DMS79 (cell line): ENCODE data around the gene RCN2.
A peak's percentile ranks its signal among the peaks of the same experiment; 100 is the strongest.
"Not testable (repeated sequence)": the region's sequence is repeated elsewhere in the genome, so short reads cannot be mapped to it uniquely, and the experiment has no call there.

Source experiments
- DNase-seq: peaks from one replicate; lab custom pipeline; 2025; lab: John Stamatoyannopoulos, UW

The RCN2 gene, protein sequence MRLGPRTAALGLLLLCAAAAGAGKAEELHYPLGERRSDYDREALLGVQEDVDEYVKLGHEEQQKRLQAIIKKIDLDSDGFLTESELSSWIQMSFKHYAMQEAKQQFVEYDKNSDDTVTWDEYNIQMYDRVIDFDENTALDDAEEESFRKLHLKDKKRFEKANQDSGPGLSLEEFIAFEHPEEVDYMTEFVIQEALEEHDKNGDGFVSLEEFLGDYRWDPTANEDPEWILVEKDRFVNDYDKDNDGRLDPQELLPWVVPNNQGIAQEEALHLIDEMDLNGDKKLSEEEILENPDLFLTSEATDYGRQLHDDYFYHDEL

DNA sequence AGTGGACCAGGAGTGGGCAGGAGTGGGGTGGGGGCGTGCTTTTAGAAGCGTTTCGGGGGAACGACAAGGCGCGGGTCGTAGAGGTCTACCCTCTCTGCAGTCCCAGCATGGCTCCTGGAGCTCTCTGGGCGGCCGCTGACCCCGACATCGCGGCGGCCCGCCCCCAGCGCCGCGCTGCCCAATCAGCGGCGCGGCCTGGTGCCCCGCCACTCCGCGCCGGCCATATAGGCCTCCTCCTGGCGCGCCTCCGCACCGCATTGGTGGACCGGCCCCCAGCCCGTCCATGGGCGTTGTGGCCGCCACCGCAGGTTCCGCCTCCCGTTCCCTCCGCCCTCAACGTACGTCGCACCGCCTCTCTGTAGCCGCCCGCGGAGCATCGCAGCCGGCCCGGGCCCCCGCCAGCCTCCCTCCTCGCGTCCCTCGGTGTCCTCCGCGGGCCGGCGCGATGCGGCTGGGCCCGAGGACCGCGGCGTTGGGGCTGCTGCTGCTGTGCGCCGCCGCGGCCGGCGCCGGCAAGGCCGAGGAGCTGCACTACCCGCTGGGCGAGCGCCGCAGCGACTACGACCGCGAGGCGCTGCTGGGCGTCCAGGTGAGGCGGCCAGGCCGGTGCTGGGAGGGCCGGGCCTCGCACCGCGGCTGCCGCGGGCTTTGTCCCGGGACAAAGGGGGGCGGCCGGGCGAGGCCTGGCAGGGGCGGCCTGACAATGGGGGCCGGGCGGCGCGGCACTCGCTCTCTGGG, at the start of gene RCN2:
Gene RCN2 (plus strand): TSS at position 353 of the 738 bp plus-strand sequence. CDS start 93 bp downstream, at position 446.
- DNase-seq, result peak; percentile 71

DNA sequence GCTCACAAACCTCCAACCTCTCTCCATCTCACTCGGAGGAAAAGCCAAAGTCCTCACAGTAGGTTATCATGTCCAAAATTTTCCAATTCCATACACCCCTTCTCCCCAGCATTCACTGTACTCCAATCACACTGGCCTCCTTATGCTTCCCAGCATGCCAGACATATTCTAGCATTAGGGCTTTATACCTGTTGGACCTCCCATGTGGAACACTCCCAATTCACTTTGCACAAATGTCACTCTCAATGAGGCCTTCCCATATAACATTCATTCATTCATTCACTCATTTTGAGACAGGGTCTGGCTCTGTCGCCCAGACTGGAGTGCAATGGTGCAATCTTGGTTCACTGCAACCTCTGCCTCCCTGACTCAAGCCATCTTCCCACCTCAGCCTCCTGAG, 46.3 kb upstream of the RCN2 start:
- DNase-seq, result no peak

DNA sequence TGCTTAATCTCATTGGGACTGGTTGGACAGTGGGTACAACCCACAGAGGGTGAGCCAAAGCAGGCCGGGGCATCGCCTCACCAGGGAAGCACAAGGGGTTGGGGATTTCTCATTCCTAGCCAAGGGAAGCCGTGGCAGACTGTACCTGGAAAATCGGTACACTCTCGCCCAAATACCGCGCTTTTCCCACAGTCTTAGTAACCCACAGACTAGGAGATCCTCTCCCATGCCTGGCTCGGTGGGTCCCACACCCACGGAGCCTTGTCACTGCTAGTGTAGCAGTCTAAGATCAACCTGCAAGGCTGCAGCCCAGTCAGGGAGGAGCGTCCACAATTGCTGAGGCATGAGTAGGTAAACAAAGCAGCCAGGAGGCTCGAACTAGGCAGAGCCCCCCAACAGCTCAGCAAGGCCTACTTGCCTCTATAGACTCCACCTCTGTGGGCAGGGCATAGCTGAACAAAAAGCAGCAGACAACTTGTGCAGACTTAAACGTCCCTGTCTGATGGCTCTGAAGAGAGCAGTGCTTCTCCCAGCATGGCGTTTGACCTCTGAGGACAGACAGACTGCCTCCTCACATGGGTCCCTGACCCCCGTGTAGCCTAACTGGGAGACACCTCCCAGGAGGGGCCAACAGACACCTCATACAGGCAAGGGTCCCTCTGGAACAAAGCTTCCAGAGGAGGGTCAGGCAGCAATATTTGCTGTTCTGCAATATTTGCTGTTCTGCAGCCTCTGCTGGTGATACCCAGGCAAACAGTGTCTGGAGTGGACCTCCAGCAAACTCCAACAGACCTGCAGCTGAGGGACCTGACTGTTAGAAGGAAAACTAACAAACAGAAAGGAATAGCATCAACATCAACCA, 44.0 kb upstream of the RCN2 start:
- not testable (repeated sequence) for DNase-seq

DNA sequence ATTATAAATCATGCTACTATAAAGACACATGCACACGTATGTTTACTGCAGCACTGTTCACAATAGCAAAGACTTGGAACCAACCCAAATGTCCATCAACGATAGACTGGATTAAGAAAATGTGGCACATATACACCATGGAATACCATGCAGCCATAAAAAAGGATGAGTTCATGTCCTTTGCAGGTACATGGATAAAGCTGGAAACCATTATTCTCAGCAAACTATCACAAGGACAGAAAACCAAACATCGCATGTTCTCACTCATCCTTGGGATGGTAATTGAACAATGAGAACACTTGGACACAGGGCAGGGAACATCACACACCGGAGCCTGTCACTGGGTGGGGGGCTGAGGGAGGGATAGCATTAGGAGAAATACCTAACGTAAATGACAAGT, 38.7 kb upstream of the RCN2 start:
- DNase-seq, result not testable (repeated sequence)

DNA sequence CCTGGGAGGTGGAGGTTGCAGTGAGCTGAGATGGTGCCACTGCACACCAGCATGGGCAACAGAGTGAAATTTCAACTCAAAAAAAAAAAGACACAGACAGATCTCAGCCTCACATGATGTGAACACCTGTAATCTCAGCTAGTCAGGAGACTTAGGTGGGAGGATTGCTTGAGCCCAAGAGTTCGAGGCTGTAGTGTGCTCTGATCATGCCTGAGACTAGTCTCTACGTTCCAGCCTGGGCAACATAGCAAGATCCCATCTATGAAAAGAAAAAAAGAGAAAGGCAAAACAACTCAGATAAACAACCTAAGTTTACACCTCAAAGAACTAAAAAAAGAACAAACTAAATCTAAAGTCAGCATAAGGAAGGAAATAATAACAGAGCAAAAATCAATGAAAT, 37.4 kb upstream of the RCN2 start:
- no peak for DNase-seq

DNA sequence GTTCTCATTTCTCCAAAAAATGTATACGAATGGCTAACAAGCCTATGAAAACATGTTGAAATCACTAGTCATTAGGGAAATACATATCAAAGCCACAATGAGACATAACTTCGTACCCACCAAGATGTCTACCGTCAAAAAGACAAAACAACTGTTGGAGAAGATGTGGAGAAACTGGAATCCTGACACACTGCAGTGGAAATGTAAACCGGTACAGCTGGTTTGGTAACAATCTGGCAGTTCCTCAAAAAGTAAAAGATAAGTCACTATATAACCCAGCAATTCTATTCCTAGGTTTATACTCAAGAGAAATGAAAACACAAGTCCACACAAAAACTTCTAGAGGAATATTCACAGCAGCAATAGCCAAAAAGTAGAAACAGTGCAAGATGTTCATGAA, 33.4 kb upstream of the RCN2 start:
- DNase-seq, result no peak

DNA sequence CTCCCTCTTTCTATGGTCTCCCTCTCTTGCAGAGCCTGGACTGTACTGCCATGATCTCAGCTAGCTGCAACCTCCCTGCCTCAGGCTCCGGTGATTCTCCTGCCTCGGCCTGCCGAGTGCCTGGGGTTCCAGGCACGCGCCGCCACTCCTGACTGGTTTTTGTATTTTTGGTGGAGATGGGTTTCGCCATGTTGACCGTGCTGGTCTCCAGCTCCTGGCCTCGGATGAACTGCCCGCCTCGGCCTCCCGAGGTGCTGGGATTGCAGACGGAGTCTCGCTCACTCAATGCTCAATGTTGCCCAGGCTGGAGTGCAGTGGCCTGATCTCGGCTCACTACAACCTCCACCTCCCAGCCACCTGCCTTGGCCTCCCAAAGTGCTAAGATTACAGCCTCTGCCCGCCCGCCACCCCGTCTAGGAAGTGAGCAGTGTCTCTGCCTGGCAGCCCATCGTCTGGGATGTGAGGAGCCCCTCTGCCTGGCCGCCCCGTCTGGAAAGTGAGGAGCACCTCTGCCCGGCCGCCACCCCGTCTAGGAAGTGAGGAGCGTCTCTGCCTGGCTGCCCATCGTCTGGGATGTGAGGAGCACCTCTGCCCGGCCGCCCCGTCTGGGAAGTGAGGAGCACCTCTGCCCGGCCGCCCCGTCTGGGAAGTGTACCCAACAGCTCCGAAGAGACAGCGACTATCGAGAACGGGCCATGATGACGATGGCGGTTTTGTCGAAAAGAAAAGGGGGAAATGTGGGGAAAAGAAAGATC, 32.2 kb upstream of the RCN2 start:
- DNase-seq, result not testable (repeated sequence)

DNA sequence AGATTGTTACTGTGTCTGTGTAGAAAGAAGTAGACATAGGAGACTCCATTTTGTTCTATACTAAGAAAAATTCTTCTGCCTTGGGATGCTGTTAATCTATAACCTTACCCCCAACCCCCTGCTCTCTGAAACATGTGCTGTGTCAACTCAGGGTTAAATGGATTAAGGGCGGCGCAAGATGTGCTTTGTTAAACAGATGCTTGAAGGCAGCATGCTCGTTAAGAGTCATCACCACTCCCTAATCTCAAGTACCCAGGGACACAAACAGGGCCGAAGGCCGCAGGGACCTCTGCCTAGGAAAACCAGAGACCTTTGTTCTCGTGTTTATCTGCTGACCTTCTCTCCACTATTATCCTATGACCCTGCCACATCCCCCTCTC, 31.6 kb upstream of the RCN2 start:
- not testable (repeated sequence) for DNase-seq

DNA sequence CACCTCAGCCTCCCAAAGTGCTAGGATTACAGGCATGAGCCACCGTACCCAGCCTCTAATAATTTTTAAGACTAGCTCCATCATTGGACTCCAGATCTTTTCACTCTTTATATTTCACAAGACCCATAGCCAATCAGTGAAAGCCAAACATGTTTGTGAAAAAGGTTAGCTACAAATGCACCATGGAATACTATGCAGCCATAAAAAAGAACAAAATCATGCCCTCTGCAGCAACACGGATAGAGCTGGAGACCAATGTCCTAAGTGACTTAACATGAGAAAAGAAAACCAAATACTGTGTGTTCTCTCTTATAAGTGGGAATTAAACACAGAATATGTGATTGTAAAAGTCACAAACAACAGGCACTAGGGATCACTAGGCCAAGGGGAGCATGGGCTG, 29.6 kb upstream of the RCN2 start:
- no peak for DNase-seq

DNA sequence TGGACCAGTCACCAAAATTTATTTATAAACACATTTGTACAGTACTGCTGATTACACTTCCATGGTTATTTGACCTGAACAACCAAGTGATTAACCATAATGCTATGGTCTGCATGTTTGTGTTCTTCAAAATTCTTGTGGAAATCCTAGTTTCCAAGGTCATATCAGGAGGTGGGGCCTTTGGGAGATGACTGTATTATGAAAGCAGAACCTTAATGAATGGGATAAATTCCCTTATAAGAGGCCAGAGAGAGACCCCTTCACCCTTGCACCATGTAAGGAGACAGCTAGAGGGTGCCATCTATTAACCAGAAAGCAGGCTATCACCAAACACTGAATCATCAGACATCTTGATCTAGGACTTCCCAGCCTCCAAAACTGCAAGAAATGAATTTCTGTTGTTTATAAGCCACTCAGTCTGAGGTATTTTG, 28.3 kb upstream of the RCN2 start:
- no peak for DNase-seq

DNA sequence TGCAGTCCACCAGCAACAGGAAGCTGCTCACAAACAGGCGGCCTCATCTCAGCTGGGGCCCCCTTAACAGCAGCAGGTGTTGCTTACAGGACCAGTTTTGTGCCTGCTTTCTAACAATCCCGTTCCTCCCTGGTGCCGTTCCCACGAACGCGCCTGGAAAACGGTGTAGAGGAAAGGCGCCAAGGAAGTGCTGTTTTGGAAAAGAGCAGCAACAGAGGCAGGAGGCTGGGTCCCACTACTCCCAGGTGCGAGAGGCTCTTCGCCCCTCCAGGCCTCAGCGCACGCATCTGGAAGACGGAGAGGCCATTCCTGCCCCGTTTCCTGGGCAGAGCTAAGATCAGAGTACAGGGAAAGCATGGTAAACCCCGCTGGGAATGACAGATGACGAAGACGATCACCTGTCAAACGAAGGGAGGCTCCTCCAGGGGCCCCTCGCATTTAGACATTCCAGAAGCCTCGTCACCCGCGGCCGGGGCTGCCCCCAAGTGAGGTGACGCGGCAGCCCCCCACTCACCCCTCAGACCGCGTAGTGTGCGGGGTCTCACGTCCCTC, 27.0 kb upstream of the RCN2 start:
- DNase-seq, result no peak

DNA sequence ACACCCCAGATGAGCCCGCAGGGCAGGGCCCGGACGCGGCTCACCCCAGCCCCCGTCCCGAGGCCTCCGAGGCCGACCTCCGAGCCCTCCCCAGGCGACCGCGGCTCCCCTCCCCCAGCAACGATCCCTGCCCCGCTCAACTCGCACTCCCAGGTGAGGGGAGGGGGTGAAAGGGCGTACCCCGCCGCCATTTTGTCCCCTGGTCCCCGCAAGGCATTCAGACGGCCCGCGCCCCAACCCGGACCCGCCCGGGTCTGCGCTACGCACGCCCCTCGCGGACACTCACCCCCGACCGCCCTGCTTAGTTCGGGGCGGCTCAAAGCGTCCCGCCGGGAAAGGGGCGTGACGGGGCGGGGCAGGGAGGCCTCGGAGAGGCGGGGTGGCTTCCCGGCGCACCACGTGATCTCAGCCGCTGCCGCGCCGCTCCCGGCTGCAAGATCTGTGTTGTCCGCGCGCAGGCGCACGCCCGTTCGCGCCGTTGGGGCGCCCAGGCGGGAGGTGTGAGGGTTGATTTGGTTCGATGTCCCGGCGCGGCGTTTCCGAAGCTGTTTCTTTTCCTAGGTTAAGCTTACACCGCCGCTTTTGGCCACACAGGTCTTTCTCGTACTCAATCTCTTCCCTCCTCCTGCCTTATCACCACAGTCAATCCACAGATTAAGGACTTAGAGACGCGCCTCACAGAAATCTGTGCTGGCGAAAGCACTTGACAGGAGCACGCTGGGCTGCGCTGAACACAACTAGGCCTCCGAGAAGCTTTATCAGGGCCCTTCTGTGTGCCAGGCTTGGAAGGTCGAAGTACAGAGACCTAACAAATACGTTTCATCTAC, 26.3 kb upstream of the RCN2 start, which contains the start of gene SCAPER:
Gene SCAPER (minus strand): TSS at position 328 of the 827 bp plus-strand sequence. CDS start 21,523 bp downstream, outside the sequence.
- peak; percentile 71 for DNase-seq

DNA sequence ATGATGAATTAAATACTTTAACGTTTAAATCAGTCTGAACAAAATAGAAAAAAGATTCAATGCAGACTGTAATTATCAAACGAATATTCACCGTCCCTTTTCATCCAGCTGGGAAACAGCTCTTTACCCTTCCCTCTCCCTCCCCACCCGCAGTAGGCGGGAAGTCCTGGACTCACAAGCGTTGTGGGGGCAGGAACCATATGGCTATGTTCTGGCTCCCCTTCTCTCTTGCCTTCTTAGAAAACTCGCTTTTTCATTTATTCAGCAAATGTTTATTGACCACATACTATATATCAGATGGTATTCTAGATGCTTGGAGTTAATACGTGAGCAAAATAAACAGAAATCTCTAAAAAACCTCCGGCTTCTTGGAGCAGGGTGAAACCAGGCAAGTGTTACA, 25.7 kb upstream of the RCN2 start:
- DNase-seq, result no peak

DNA sequence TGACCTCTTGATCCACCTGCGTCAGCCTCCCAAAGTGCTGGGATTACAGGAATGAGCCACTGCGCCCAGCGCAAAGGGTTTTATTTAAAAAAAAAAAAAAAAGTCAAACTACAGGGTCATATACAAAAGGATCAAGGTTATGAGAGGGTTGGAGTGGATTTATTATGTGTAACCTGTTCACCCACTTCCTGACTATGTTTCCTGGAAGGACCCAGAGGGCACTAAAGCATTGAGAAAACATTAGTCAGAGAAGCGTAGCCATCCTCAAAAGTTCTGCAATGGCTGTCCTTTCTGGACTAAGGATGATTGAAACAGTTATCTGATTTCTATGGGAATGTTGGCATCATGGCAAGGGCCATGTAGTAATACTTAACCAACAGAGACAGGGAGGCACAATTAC, 19.1 kb upstream of the RCN2 start:
- no peak for DNase-seq

DNA sequence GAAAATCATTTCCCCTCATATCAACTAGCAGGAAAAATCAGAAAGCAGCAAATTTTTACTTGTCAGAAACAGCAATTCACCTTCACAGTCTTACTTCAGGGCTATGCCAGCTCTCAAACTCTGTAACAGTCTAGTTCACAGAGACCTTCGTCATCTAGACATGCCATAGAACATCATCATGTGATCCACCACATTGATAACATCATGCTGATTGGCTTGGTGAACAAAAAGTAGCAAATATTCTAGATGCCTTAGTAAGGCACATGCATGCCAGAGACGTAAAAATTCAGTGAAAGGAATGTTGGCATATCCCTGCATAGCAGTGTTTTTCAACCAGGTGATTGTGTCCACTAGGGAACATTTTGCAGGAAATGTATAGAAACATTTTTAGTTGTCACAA, 17.8 kb upstream of the RCN2 start:
- no peak for DNase-seq

DNA sequence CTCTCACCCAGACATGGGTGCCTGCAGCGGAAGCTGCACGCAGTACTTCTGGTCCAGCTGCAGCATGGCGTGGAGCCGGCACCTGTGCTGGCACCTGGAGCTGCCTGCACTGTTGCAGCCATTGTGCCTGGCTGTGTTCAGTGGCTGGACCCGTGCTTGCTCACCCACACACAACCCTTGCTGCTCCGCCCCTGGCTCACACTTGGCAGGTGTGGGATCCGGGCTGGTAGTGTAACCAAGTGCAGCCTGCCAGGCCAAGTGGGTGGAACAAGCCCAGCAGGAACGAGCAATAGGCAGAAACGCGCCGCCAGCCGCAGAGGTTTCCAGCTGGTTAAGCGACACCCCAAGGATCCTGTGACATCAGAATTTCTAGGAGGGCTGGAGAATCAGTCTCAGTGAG, 15.2 kb upstream of the RCN2 start:
- DNase-seq, result no peak

DNA sequence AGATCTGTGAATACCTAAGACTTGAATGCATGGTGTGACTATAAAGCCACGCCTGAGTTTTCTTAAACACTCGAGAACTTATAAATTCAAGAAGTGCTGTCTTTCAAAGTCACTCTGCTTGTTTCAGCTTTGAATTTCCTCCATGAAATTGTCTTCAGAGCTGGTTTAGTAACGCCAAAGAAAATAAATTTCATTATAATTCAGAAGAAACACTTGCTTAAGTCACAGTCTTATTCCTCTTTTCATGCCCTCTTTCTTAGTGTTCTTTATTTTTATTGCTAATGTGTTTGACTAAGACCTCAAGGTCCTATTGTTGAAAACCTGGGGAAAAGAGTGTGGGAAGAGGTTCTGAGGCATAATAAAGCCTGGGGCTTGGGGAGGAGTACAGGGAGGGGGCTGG, 3.3 kb upstream of the RCN2 start:
- no peak for DNase-seq

DNA sequence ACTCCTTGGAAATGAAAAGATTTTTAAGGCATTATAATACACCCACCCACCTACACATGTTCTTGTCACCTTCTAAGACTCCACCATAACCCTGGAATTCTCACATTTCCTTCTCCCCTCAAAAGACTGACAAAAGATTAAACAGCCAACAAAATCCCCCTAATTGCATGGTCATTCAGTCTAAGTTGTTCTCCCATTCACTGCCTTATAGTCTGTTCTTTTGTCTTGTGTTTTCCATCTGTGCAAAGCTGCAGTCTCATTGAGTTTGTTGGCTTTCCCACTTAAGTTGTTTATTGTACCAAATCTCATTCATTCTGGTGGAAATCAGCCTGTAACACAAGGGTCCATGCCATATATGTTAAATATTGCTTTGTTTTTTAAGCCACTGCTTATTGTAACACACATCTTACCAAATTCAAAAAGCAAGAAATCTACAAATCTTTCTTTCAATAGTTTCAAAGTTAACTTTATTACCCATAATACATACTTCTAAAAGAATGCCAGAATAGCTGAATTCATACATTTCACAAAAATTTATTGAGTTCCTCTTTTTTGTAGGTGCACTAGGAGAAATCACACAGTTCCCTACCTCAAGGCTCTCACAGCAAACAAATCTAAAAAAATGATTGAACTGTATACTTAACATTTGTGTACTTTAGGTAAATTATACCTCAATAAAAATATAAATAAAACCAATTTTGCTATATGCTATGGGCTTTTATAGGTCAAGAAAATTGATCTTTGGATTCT, 2.4 kb upstream of the RCN2 start:
- no peak for DNase-seq

DNA sequence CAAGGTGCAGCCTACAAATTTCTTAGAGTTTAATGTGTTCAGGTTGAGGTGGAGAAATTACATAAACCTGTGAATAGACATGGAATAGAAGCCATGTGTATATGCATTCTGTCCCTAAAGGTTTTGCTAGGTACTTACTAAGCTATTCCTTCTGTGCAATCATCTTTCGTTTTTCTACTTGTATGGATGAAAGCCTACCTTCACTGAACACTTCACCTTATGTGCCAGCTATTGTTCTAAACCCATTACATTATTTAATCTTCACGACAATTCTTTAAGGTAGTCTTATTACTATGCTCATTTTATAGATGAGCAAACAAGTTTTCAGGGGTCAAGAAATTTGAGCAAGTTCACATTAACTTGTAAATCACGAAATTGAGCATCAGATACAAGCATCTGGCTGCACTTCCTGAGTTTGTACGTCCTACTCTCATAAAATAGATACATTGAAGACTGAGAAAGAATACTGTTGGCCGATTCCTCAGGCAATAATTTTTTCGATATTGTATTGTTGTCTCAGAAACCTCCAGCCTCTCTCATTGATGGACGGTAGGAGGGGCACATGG, 635 bp upstream of the RCN2 start:
- DNase-seq, result no peak
